Measurements from ENCODE around the gene COL15A1. TPM values are rescaled to one million over a fixed set of nuclear protein-coding genes. Genes with fewer than 3 reads are reported as not detected.

COL15A1 gene
- total RNA-seq, 4 donors from 2014 or later, result 25.8 to 55.3 (median 36.0) TPM

DNA sequence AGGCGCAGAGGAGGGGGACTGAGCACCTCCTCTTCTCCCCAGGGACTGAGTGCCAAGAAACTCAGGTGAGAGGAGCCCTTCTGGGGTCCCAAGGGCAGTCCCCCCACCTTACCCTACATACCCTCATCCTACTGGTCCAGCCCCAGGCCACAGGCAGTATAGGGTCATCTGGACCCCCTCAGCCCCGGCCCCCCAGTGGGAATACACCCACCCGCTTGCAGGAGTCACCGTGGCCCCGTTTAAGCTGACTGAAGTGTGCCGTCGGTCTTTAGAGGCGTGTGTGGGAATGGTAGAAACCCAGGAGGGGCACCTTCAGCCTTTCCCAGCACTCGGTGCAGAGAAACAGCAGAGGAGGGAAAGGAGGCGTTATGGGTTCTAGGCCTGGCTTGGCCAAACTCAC is 30.8 kb downstream of the COL15A1 start:
- no peaks in the 10 kb centered on the region for H3K36me3 ChIP-seq
- TF ChIP-seq EP300 (IDR thresholded peaks at IDR 0.05) (no peak), POLR2A (IDR thresholded peaks at IDR 0.05) (no peak)
- TF ChIP-seq, protein P1, sequence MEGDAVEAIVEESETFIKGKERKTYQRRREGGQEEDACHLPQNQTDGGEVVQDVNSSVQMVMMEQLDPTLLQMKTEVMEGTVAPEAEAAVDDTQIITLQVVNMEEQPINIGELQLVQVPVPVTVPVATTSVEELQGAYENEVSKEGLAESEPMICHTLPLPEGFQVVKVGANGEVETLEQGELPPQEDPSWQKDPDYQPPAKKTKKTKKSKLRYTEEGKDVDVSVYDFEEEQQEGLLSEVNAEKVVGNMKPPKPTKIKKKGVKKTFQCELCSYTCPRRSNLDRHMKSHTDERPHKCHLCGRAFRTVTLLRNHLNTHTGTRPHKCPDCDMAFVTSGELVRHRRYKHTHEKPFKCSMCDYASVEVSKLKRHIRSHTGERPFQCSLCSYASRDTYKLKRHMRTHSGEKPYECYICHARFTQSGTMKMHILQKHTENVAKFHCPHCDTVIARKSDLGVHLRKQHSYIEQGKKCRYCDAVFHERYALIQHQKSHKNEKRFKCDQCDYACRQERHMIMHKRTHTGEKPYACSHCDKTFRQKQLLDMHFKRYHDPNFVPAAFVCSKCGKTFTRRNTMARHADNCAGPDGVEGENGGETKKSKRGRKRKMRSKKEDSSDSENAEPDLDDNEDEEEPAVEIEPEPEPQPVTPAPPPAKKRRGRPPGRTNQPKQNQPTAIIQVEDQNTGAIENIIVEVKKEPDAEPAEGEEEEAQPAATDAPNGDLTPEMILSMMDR (IDR thresholded peaks at IDR 0.05), result no peak
- H3K9me3 ChIP-seq, result no peaks in the 10 kb centered on the region
- H3K27me3 ChIP-seq, result no peaks in the 10 kb centered on the region
- peaks cover 0 to 90% (median 36%) of the 10 kb centered on the region in 4 donors for H3K4me1 ChIP-seq
- 51 to 88% methylated on average over 1 to 9 of the region's 10 CpGs for WGBS, 2 donors
- DNase-seq (ENCODE audit: low spot score in 2 of 2), result no peak
- peak overlapping the region in 1 of 4 donors; percentile 26 for H3K4me3 ChIP-seq
- peak overlapping the region; percentile 79 to 93 (median 88) for H3K27ac ChIP-seq

DNA sequence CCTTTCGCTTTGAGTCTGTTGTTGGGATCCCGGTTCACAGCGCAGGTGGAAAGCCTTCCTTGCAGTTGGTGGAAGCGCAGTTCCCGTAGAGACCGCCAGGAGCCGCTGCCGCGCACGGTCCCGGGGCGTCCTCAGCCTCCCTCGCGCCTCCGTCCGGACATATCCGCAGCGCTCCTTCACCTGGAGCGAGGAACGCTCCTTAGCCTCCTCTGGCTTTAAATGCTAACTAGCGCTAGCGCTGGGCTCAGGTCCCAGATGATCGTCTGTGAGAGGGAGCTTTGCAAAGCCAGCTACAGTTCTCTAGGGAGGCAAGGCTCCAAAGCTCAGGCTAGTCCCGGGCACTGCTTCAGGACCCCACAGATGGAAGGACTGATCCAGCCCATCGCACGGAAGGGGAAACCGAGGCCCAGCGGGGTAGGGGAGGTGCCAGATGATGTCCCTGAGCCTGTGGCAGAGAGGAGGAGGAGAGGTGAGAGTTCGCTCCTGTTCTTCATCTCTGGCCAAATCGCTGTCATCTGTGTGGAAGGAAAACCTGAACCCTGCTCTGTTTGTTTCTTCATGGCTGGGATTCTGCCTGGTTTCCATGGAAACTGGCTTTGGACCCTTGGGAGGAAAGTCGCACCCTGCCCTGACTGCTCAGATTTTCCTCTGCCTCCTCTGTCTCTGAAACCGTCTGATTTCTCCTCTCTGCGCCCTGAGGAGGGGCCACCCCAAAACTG is 31.4 kb downstream of the COL15A1 start:
- peak overlapping the region; percentile 20 to 36 (median 29) for H3K4me3 ChIP-seq
- peak overlapping the region; percentile 79 to 93 (median 88) for H3K27ac ChIP-seq
- peaks cover 0 to 86% (median 34%) of the 10 kb centered on the region in 4 donors for H3K4me1 ChIP-seq
- no peaks in the 10 kb centered on the region for H3K36me3 ChIP-seq
- no peaks in the 10 kb centered on the region for H3K27me3 ChIP-seq
- peak; percentile 79 to 87 for DNase-seq (ENCODE audit: low spot score in 2 of 2)
- TF ChIP-seq POLR2A (IDR thresholded peaks at IDR 0.05) (no peak), EP300 (IDR thresholded peaks at IDR 0.05) (peak in 1 of 2 donors; percentile 51)
- TF ChIP-seq, protein P1 (IDR thresholded peaks at IDR 0.05), result peak; percentile 95 to 99 (median 98)
- H3K9me3 ChIP-seq, result no peaks in the 10 kb centered on the region
- WGBS, 2 donors, result 18 to 32% methylated on average over 10 to 21 of the region's 33 CpGs

- DNase-seq (ENCODE audit: low spot score in 2 of 2), result no peak
- Histone ChIP-seq H3K4me1 (peaks cover 0 to 79% (median 33%) of the 10 kb centered on the region in 4 donors), H3K27me3 (no peaks in the 10 kb centered on the region), H3K27ac (peak overlapping the region in 2 of 4 donors; percentile 92 to 93), H3K4me3 (no peak overlapping the region), H3K9me3 (no peaks in the 10 kb centered on the region), H3K36me3 (no peaks in the 10 kb centered on the region)
- TF ChIP-seq, protein P1 (IDR thresholded peaks at IDR 0.05), result no peak
- TF ChIP-seq POLR2A (IDR thresholded peaks at IDR 0.05), result no peak
- TF ChIP-seq EP300 (IDR thresholded peaks at IDR 0.05), result no peak
- WGBS, 2 donors, result 74 to 82% methylated on average over 3 of the region's 3 CpGs
These were observed 32.1 kb downstream of the COL15A1 start for GRCh38 chr9:98975838-98976237.

- peak overlapping the region in 2 of 4 donors; percentile 30 to 60 for H3K27ac ChIP-seq
- peak in 1 of 2 donors; percentile 8 for TF ChIP-seq EP300 (IDR thresholded peaks at IDR 0.05)
- TF ChIP-seq POLR2A (IDR thresholded peaks at IDR 0.05), result no peak
- 52 to 80% methylated on average over 8 to 9 of the region's 9 CpGs for WGBS, 2 donors
- DNase-seq (ENCODE audit: low spot score in 2 of 2), result no peak
- H3K4me1 ChIP-seq, result peaks cover 0 to 65% (median 29%) of the 10 kb centered on the region in 4 donors
- no peaks in the 10 kb centered on the region for H3K27me3 ChIP-seq
- no peaks in the 10 kb centered on the region for H3K36me3 ChIP-seq
- H3K9me3 ChIP-seq, result no peaks in the 10 kb centered on the region
- no peak overlapping the region for H3K4me3 ChIP-seq
These were observed 33.6 kb downstream of the COL15A1 start for GRCh38 chr9:98977246-98977714.

GRCh38 chr9:98977813-98978212 is 34.1 kb downstream of the COL15A1 start:
- no peak overlapping the region for H3K4me3 ChIP-seq
- peaks cover 0 to 59% (median 25%) of the 10 kb centered on the region in 4 donors for H3K4me1 ChIP-seq
- H3K27ac ChIP-seq, result peak overlapping the region in 2 of 4 donors; percentile 30 to 60
- DNase-seq (ENCODE audit: low spot score in 2 of 2), result no peak
- no peaks in the 10 kb centered on the region for H3K9me3 ChIP-seq
- H3K27me3 ChIP-seq, result no peaks in the 10 kb centered on the region
- WGBS, 2 donors, result 57 to 72% methylated on average over 1 to 3 of the region's 3 CpGs
- no peaks in the 10 kb centered on the region for H3K36me3 ChIP-seq
- peak in 1 of 2 donors; percentile 8 for TF ChIP-seq EP300 (IDR thresholded peaks at IDR 0.05)
- TF ChIP-seq, protein P1 (IDR thresholded peaks at IDR 0.05), result no peak

Data from tibial nerve (tissue), 4 donors.